ENCODE data around the gene LHX3. TPM values are rescaled to one million over a fixed set of nuclear protein-coding genes. Genes with fewer than 3 reads are reported as not detected.
A peak's percentile ranks its signal among the peaks of the same experiment; 100 is the strongest.

LHX3 gene
- polyA plus RNA-seq, 2 of the 4 experiments (the other 2 are of a cell fraction), result 0.03 TPM; not detected in 1

GRCh38 chr9:136152931-136153330 is 52.0 kb downstream of the LHX3 start (continued):
- no peak for TF ChIP-seq MAFK (IDR thresholded peaks at IDR 0.05; ENCODE audit: partially characterized antibody)

GRCh38 chr9:136152543-136152866 is 52.4 kb downstream of the LHX3 start:
- 73% methylated on average over 4 of the region's 4 CpGs for WGBS (ENCODE audit: missing lambda C conversion rate)
- no peak overlapping the region for H3K27ac ChIP-seq
- no peak for TF ChIP-seq RARB (CRISPR knock-in tag; IDR thresholded peaks at IDR 0.05)
- TF ChIP-seq CTCF (IDR thresholded peaks at IDR 0.05), result no peak
- no peak for TF ChIP-seq CBX8 (IDR thresholded peaks at IDR 0.05)
- no peak for TF ChIP-seq HOXB5 (CRISPR knock-in tag; IDR thresholded peaks at IDR 0.05)
- no peak for TF ChIP-seq PHF8 (IDR thresholded peaks at IDR 0.05; ENCODE audit: borderline replicate concordance, low read depth)
- TF ChIP-seq TP53 (CRISPR knock-in tag; IDR thresholded peaks at IDR 0.05), result no peak
- TF ChIP-seq POLR2AphosphoS2 (conservative IDR thresholded peaks at IDR 0.05; ENCODE audit: low read length), result no peak
- no peak for TF ChIP-seq MAX (IDR thresholded peaks at IDR 0.05)
- TF ChIP-seq ATOH8 (CRISPR knock-in tag; IDR thresholded peaks at IDR 0.05; ENCODE audit: low read depth), result no peak
- no peak overlapping the region for H3K4me3 ChIP-seq
- peak; percentile 18 to 33; a peak in 4 of 6 replicates for ATAC-seq
- POLR2A ChIA-PET, result no interaction called here
- H3K4me2 ChIP-seq, result no peak overlapping the region
- DNase-seq (ENCODE audit: low read depth in 1 of 2, low spot score in 1 of 2), result no peak
- FAIRE-seq, result no peak
- no peaks in the 10 kb centered on the region for H3K4me1 ChIP-seq
- CTCF ChIA-PET, result interaction anchor here (0.9 to 2.1 kb wide), 4 partner anchors 9 to 30 kb away, joined by 3 to 8 read pairs (median 4); no protein-coding TSS in a partner anchor
- no peaks in the 10 kb centered on the region for H3K9me3 ChIP-seq

GRCh38 chr9:136151848-136152542 is 52.9 kb downstream of the LHX3 start:
- TF ChIP-seq CHD2 (IDR thresholded peaks at IDR 0.05; ENCODE audit: low read length, partially characterized antibody) (no peak), HMGXB4 (CRISPR knock-in tag; IDR thresholded peaks at IDR 0.05; ENCODE audit: borderline replicate concordance) (no peak), REST (IDR thresholded peaks at IDR 0.05) (no peak), FOSB (CRISPR knock-in tag; IDR thresholded peaks at IDR 0.05) (no peak), RAD21 (conservative IDR thresholded peaks at IDR 0.05 in 1 of 2, IDR thresholded peaks at IDR 0.05 in 1 of 2) (no peak), KDM5A (IDR thresholded peaks at IDR 0.05) (no peak), NPAS2 (CRISPR knock-in tag; IDR thresholded peaks at IDR 0.05; ENCODE audit: borderline replicate concordance) (no peak), KDM1A (IDR thresholded peaks at IDR 0.05; ENCODE audit: low read depth) (no peak), SREBF2 (IDR thresholded peaks at IDR 0.05) (no peak), CHD4 (IDR thresholded peaks at IDR 0.05; ENCODE audit: borderline replicate concordance) (no peak), TFCP2L1 (CRISPR knock-in tag; IDR thresholded peaks at IDR 0.05) (no peak), JUNB (IDR thresholded peaks at IDR 0.05) (no peak), RARB (CRISPR knock-in tag; IDR thresholded peaks at IDR 0.05) (no peak), CTCF (IDR thresholded peaks at IDR 0.05) (no peak), HOXA7 (CRISPR knock-in tag; IDR thresholded peaks at IDR 0.05) (no peak), RCOR1 (IDR thresholded peaks at IDR 0.05; ENCODE audit: low read depth, low read length) (no peak), HOXB5 (CRISPR knock-in tag; IDR thresholded peaks at IDR 0.05) (no peak)
- ATAC-seq (peak; percentile 39 to 45; a peak in 5 of 6 replicates), FAIRE-seq (no peak), DNase-seq (ENCODE audit: low read depth in 1 of 2, low spot score in 1 of 2) (no peak)
- Histone ChIP-seq H3K4me2 (no peak overlapping the region), H3K27ac (no peak overlapping the region), H3K9me3 (no peaks in the 10 kb centered on the region), H3K4me3 (no peak overlapping the region), H3K4me1 (no peaks in the 10 kb centered on the region)
- POLR2A ChIA-PET, result no interaction called here
- CTCF ChIA-PET, result interaction anchor here (0.6 to 2.1 kb wide), 8 partner anchors 8 to 185 kb away, joined by 3 to 8 read pairs (median 4); no protein-coding TSS in a partner anchor
- 79% methylated on average over 16 of the region's 27 CpGs for WGBS (ENCODE audit: missing lambda C conversion rate)
